DMS53 (cell line): ENCODE measurements around the gene CAMSAP1.

Source experiments
- DNase-seq: peaks from one replicate; lab custom pipeline; 2025; lab: John Stamatoyannopoulos, UW

CAMSAP1 gene

DNA sequence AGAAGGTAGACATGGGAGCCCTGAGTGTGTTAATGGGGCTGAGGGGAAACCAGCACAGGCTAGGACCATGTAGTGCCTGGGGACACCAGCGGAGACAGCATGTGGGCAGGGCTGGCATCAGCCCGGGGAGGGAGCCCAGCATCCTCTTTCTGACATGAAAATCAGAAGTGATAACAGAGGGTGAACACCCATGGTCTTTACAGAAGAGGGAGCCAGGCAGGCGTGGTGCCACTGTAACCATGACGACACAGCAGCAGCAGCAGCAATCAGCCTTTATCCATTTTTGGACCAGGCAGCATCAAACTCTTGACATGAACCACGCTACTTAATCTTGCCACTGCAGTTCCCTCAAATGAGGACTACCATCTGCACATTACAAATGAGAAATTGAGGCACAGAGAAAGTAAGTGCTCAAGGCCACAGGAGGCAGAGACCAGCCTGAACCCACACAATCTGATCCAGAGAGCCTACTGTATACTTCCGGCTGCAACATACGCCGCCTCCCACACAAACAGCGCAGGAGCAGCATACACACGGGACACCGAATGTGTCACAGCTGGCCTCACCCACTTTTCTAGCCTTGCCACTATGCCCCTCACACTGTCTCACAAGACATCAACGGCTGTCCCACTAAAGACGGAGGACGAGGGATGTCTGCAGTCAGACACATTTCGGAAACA, 23.8 kb downstream of the CAMSAP1 start:
- DNase-seq: no peak

DNA sequence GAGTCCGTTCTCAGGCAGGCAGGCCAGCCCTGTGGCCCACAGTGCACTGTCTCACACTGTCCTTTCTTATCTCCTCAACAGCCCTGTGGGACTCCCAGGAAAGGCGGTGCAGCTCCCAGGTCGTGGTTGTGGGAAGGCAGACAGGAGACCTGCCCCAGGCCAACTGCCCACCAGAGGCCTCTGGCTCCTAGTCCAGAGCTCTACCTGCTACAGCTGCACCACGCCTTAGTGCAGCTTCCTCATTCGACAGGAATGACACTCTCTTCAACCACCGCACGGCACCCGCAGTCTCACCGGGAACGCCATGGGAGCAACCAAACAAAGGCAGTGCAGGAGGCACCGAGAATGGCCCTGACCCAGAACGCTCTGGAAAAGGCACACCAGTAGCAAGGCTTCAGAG, 25.3 kb downstream of the CAMSAP1 start:
- DNase-seq: no peak

DNA sequence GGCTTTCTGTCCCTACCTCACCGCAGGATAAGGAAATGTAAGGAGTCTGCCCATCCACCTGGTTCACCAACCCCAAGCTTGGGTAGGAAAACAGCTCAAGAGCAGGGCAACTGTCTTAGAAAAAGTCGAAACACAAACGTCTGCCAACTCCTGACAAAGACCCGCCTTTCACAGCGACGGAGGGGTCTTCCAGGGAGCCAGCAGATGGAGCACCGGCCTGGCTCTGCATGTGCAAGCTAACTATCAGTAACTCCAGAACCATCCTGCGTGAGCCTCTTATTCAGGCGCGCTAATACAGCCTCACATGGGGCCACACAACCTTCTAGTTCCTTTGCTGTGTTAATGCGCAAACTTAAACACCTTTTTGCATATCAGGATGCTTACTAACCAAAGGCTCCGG, 26.9 kb downstream of the CAMSAP1 start:
- no peak for DNase-seq

DNA sequence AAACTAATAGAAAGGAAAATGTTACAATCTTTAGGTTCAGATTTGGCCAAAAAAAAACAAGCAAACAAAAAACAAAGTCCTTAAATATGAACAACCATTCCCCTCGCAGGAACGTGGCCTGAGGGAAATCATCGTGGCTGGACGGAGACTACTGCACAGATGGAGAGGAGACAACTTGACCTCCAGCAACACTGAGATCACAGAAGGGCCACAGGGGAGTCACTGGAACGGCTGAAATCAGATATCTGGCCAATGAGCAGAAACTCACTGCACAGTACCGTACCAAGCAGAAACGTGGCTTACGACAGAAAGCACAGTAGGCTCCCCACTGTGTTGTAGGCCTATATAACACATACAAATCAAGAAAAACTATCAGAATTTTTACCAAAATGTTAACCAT, 27.7 kb downstream of the CAMSAP1 start:
- no peak for DNase-seq

DNA sequence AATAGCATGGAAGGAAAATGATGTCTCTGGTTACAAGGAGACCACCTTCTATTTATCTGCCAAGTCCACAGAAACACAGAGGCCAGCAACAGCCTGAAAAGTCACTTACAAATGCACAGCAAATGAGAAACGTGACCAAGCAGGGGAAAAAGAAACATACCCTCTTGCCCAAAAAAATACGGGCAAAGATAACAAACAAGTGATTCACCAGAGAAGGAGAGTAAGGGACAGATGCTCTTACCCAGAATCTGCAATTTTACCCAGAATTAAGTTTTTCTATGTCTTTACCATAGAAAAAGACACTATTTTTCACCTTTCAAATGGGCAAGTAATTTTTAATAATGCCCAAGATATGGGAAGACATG, 28.1 kb downstream of the CAMSAP1 start:
- DNase-seq: no peak

DNA sequence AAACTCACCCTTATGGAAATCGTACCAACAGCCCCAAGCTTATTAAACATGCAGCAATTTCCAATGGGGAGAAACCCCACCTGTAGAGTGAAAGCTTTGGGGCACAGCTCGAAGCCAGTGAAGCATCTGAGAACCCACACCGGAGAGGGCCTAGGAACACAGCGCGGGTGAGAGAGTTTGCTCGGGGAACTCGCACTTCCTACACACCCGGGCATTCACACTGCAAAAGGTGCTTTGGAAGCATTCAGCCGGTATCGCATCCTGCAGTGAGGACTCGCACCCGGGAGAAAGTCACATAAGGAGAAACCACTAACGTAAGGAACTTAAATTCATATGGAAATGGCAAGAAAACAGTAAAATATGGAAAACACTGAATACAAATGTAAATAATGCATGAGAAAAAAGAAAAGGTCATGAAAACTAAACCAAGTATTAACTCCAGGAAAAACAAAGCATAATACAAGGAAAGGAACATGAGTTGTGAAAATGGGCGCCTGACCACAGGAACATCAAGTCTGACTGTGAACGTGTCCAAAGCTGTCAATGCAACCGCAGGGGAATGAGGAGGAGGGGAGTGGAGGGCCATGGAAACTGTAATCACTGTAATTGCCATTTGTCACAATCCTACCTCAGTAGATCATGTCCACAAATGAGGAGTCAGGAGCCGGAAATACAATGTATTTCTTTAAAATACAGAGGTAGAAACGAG, 28.7 kb downstream of the CAMSAP1 start:
- no peak for DNase-seq

DNA sequence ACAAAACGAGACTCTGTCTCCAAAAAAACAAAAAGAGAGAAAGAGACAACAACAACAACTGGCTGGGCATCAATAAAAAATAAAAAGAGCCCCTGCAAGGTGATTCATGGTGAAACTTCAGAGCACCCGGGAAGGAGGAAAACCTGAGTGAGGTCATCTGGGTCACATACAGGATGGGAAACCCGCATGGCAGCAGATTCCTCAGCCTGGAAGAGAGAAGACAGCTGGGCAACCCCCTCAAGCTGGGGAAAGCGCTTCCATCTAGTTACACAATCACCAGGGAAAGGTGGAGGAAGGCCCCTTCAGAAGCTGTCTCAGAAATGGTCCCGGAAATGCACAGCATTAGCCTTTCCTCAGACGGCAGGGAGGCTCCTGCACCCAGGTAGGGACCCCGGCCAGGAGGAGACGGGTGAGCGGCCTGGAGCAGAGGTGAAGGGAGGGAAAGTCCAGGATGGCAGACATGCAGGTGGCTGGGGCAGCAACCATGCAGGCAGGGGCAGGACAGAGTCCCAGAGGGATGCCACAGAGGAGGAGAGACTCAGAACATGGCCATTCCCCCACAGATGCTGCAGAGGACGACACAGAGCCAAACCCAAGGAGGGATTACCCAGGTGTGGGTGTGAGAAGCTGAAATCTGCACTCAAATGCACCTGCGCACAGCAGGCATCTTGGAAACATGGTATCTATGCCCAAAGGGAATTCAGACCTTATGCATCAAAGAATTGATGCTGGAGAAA, 29.4 kb downstream of the CAMSAP1 start:
- DNase-seq: no peak

DNA sequence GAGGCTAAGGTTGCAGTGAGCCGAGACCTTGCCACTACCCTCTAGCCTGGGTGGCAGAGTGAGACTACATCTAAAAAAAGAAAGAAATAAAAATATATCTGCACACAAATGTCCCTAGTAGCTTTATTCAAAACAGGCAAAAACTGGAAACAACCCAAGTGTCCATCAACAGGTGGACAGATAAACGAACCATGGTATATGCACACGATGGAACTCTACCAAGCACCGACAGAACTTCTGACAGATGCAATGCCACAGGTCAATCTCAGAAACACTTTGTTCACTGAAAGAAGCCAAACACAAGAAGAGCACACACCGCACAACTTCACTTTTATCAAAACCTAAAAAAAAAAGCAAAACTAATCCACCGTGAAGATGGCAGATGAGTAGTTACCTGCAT, 30.4 kb downstream of the CAMSAP1 start:
- DNase-seq: no peak

DNA sequence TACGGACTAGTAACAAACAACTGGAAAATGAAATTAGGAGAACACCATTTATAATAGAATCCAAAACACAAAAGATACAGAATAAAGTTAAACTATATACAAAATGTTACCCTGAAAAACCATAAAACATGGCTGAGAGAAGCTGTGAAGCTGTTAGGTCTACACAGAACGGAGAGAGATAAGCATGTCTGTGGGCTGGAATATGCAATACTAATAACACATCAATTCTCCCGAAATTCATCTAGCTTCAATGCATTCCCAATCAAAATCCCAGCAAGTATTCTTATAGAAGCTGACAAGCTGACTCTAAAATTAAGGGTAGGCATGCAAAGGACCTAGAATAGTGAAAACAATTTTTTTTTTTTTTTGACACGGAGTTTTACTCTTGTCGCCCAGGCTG, 32.5 kb downstream of the CAMSAP1 start:
- DNase-seq: no peak

DNA sequence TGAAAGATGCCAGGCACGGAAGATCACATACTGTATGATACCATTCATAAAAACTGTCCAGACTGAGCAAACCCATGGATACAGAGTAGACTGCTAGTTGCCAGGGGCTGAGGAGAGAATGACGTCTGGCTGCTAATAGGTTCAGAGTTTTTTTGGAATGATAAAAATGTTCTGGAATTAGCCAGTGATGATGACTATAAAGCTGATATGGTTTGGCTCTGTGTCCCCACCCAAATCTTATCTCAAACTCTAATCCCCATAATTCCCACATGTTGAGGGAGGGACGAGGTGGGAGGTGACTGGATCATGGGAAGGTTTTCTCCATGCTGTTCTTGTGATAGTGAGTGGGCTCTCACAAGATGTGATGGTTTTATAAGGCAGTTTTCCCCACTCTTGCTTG, 37.4 kb downstream of the CAMSAP1 start:
- no peak for DNase-seq

DNA sequence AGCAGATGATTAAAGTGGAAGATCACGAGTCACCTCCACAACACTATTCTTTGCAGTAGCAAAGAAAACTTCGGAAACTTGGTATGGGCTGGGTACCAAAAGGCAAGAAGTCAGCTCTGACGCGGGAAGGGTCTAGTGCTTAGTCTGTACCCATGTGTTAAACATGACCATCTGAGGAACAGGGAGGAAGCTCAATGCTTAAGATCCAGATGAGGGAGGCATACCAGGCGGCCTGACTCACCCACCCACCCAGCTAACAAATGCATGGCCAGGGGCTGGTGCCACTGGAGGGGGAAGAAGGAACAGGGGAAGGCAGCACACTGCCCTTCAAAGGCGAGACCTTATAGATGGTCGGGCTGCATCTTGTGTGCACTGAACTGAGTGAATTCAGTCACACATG, 41.8 kb downstream of the CAMSAP1 start:
- no peak for DNase-seq

DNA sequence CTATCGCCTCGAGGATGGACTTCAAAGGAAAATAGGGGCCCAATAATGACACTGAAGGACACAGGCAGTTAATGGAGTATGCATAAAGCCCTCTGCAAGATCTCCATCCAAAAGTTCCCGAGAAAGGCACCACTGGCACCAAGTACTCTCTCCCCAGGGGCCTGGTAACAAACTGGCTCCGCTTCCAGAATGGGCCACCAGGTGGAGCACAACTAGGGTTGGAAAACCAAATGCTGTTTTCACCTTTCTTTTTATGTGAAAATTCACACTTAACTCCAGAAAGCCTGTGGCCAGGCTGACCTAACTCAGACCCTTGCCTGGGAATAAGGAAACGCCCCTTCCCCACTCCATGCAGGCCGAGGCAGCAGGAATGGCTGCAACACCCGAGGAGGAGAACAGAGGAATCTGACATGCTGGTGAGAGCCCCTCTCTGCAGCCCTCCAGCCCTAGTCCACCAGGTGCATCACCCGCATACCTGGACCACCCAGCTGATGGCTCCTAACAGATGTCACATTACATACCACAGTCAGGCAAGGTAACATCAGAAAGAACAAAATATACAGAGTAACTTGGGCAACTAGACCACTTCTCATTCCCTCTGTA, 42.8 kb downstream of the CAMSAP1 start:
- DNase-seq: peak; percentile 68

DNA sequence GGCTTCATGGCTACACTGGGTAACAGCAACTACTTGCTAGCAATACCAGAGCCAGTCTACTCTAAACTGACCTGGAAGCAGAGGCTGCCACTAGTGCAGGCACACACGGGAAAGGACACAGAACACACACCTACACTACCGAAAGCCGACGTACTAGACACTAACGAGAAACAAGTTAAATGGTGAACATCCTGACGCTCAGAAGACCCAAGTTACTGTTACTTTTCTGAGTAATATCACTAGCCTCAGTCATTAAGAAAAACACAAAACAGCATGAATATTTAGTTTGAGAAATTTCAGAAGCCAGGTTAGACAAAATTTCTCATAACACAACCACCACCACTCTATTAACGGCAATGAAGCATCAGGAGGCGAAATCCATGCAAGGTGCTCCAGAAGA, 44.5 kb downstream of the CAMSAP1 start:
- DNase-seq: no peak

DNA sequence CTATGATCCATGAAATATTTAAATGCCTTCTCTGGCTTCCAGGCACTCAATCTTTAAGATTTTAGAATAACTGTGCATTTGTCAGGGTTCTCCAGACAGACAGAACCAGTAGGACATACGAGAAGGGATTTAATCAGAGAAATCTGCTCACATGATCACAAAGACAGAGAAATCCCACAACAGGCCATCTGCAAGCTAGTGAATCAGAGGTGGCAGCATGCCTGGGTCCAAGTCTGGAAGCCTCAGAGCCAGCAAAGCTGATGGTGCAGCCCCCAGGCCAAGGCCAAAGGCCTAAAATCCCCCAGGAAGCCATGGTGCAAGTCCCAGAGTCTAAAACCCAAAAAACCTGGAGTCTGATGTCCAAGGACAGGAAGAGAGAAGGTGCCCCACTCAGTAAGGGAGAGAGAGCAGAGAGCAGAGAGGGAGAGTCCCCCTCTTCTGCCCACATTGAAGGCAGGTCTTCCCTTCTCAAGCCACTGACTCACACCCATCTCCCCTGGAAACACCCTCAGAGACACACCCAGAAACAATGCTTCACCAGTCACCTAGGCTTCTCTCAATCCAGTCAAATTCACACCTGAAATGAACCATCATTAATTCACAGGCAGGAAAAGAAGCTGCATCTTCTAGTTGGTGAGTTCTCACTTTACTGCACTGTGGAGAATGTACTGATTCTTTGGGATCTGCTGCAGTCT, 48.7 kb downstream of the CAMSAP1 start:
- no peak for DNase-seq

DNA sequence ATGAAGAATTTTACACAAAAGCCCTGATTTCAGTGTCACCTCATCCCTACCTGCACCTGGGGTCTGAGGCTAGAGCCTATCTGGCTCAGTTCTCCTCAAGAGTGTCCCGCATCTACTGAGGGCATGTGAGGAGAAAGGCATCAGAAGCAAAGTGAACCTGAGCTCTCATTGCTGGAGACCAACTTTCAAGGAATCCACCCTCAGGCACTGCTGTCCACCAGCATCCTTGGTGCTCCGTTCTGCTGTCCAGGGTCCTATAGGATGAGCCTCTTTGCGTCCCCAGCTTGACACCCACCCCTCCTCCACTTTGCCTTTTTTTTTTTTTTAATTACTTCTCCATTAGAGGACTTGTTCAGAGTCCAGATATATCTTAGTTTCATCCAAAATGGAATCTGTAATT, 49.5 kb downstream of the CAMSAP1 start:
- DNase-seq: no peak

DNA sequence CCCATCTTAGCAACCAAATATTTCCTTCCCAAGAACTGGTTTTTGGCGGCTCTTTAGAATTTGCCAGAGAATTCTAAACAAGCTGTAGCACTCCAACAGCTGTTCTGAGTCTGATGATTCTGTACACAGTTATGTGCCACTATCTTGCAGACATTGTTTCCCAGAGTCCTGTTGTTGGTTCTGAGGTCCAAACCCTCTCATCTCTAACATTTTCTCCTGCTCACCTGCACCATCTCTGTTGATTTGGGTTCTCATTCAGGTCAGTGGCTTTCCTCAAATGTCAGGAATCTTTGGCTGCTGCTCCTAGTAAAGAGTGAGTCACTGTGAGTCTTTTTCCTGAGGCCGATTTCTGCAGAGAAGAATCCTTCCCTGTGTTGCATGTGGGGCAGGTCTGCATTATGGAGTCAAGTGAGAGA, 50.0 kb downstream of the CAMSAP1 start:
- DNase-seq: no peak

DNA sequence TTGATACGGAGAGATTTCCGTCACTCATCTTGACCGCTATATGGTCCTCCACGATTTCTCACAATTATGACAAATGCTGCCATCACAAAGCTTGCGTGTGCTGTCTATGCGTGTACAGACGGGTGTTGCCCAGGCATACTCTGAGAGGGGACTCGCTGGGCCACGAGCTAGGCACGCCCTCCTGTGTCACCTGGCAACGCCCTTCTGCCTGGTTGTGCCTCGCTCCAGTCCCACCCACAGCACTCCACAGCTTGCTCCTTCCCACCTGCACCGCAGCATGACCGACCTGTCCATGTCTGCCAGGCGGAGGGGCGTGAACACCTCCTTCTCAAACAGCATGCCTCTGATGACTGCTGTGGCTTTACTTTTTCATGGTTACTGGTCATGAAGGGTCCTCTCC, 55.6 kb downstream of the CAMSAP1 start:
- DNase-seq: no peak

DNA sequence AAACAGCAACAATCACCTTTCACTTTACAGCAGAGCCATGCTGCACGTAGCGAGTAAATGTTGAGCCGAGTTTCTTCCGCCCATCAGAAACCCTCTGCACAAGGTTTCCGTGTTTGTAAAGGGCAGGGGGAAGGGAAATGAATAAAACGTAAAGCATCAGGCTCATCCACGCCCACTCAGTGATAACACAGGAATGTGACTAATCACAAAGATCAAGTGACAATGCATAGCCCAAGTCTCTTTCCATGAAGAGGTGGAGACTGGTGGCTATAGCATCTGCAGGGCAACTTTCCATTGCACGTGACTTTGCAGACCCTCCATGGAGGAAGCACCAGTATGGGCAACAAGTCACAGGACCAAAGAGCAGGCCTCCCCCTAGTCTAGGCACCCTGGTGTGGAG, 56.6 kb downstream of the CAMSAP1 start:
- DNase-seq: no peak

DNA sequence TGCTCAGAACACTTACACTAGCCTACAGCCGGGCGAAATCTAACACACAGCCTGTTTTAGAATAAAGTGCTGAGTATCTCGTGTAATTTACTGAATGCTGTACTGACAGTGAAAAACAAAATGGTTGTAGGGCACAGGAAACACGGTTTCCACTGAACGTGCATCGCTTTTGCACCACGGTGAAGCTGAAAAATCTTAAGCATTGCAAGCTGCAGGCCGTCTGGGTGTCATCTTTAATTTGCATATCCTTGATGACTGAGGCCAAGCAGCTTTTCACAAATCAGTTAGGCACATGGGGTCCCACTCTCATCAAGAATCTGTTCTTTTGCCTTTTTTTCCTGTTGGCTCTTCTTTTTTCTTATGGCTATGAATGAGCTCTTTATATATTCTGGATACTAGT, 58.2 kb downstream of the CAMSAP1 start:
- DNase-seq: no peak

DNA sequence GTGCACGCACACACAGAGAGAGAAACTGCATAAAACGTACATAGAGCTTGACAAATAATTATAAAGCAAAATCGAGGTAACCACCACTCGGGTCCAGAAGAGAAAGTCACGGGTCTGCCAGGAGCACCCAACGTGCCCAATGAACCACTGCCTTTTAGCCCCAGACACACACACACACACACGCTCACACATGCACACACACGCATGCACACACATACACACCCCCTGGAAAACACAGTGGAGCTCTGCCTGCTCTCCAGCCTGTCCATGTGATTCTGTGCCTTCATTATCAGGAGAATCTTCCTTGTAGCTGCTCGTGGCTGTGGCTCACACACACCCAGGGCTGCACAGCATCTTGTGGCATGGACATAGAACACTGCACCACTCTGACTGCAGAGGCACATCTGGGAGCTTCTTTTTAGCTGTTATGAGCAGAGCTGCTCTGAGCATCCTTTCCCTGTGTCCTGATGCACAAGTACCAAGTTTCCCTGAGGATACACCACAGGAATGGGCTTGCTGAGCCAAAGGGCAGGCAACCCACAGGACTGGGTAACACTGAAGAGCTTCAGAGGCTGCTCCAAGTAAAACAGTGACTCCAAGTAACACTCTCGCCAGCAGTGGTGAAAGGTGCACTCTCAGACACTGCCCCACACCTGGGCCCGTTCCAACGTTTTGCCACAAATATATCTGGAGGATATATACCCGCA, 58.9 kb downstream of the CAMSAP1 start:
- DNase-seq: no peak

DNA sequence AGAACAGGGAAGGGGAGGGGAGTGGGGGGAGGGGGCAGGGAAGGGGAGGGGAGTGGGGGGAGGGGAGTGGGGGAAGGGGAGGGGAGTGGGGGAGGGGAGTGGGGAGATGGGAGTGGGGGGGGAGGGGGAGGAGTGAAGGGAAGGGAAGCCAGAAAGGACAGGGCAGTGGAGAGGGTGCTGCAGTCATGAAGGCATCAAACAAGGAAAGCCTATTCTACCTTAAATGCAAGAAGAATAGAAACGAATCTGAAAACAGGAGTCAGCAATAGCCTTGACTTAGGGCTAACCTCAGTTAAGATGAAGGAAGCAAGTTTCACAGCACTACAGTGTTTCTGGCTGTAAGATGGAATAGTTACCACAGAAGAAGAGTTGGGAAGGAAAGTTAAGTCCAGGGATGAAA, 59.5 kb downstream of the CAMSAP1 start:
- peak; percentile 12 for DNase-seq

DNA sequence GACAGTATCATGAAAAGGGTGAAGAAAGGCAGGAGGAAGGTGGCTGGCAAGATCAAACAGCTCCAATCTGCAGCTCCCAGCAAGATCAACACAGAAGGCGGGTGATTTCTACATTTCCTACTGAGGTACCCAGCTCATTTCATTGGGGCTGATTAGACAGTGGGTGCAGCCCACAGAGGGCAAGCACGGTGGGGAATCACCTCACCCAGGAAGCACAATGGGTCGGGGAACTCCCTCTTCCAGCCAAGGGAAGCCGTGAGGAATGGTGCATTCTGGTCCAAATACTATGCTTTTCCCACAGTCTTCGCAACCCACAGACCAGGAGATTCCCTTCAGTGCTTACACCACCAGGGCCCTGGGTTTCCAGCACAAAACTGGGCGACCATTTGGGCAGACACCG, 66.8 kb downstream of the CAMSAP1 start:
- DNase-seq: no peak
